Middle frontal gyrus (tissue), 1 donor: Measurements from ENCODE around the gene RAP1GDS1.
"Not testable (repeated sequence)": the region's sequence is repeated elsewhere in the genome, so short reads cannot be mapped to it uniquely, and the experiment has no call there.

Experiments used
- DNase-seq: peaks from one replicate; pipeline ENCODE4 v3.0.0-alpha.2; 2015; ENCODE audit warnings: low spot score; ENCODE audit errors: extremely low spot score

Gene RAP1GDS1

GRCh38 chr4:98287328-98287727 lies 26.1 kb downstream of the RAP1GDS1 start:
- DNase-seq = no peak

- not testable (repeated sequence) for DNase-seq
Measured at GRCh38 chr4:98288671-98289070, 27.5 kb downstream of the RAP1GDS1 start.

- no peak for DNase-seq
Measured at GRCh38 chr4:98289375-98289774, 28.2 kb downstream of the RAP1GDS1 start.

- no peak for DNase-seq
Measured at GRCh38 chr4:98290511-98290910, 29.3 kb downstream of the RAP1GDS1 start.

- DNase-seq = no peak
Measured at GRCh38 chr4:98293104-98293887, 32.1 kb downstream of the RAP1GDS1 start.

GRCh38 chr4:98298022-98298421 lies 36.8 kb downstream of the RAP1GDS1 start:
- DNase-seq = no peak

- no peak for DNase-seq
Measured at GRCh38 chr4:98300706-98301105, 39.5 kb downstream of the RAP1GDS1 start.

GRCh38 chr4:98305576-98305975 lies 44.4 kb downstream of the RAP1GDS1 start:
- no peak for DNase-seq

GRCh38 chr4:98310867-98311266 lies 49.7 kb downstream of the RAP1GDS1 start:
- no peak for DNase-seq

- no peak for DNase-seq
Measured at GRCh38 chr4:98311656-98312055, 50.5 kb downstream of the RAP1GDS1 start.

GRCh38 chr4:98314791-98315565 lies 53.8 kb downstream of the RAP1GDS1 start:
- no peak for DNase-seq

GRCh38 chr4:98318521-98318920 lies 57.3 kb downstream of the RAP1GDS1 start:
- no peak for DNase-seq

GRCh38 chr4:98319021-98319420 lies 57.8 kb downstream of the RAP1GDS1 start:
- DNase-seq = no peak

GRCh38 chr4:98326168-98326567 lies 65.0 kb downstream of the RAP1GDS1 start:
- DNase-seq = no peak

GRCh38 chr4:98327694-98328093 lies 66.5 kb downstream of the RAP1GDS1 start:
- DNase-seq = no peak

GRCh38 chr4:98329879-98330640 lies 68.9 kb downstream of the RAP1GDS1 start:
- not testable (repeated sequence) for DNase-seq

- no peak for DNase-seq
Measured at GRCh38 chr4:98332017-98332416, 70.8 kb downstream of the RAP1GDS1 start.

GRCh38 chr4:98334461-98334860 lies 73.3 kb downstream of the RAP1GDS1 start:
- DNase-seq = no peak

GRCh38 chr4:98338761-98339438 lies 77.7 kb downstream of the RAP1GDS1 start:
- no peak for DNase-seq

- DNase-seq = no peak
Measured at GRCh38 chr4:98341309-98341708, 80.1 kb downstream of the RAP1GDS1 start.

GRCh38 chr4:98343626-98344025 lies 82.4 kb downstream of the RAP1GDS1 start:
- DNase-seq = no peak
